Ectodermal cell (in vitro differentiated cells): ENCODE measurements around the gene MEF2A.
"Not testable (repeated sequence)": the region's sequence is repeated elsewhere in the genome, so short reads cannot be mapped to it uniquely, and the experiment has no call there.

ENCODE experiments used
- H3K27ac ChIP-seq: 2 replicates; pipeline ENCODE4 v1.7.0; 2013; ENCODE audit warnings: mild to moderate bottlenecking, low read depth, low read length; ENCODE audit not compliant: insufficient read depth, poor library complexity, severe bottlenecking
- H3K27me3 ChIP-seq: 2 replicates; pipeline ENCODE4 v1.7.0; 2013; ENCODE audit warnings: mild to moderate bottlenecking, low read length; ENCODE audit not compliant: insufficient read depth, control insufficient read depth, poor library complexity, severe bottlenecking
- H3K36me3 ChIP-seq: one replicate; pipeline ENCODE4 v1.7.0; 2013; ENCODE audit warnings: low read length; ENCODE audit not compliant: control insufficient read depth, insufficient read depth
- H3K4me1 ChIP-seq: one replicate; pipeline ENCODE4 v1.7.0; 2013; ENCODE audit warnings: low read length; ENCODE audit not compliant: control insufficient read depth, insufficient read depth
- H3K4me3 ChIP-seq: 2 replicates; pipeline ENCODE4 v1.7.0; 2013; ENCODE audit warnings: low read depth, low read length, control low read depth; ENCODE audit not compliant: insufficient read depth
- H3K9me3 ChIP-seq: 2 replicates; pipeline ENCODE4 v1.7.0; 2013; ENCODE audit warnings: mild to moderate bottlenecking, low read length, moderate library complexity; ENCODE audit not compliant: control insufficient read depth
- WGBS, 2 experiments: methylation state at CpG; one replicate each; pipeline ENCODE4 v1.1.7; 2013; ENCODE audit warnings: missing lambda C conversion rate in 2 of 2; 5-methylcytosine and 5-hydroxymethylcytosine counted together

MEF2A gene

GRCh38 chr15:99732751-99733267, 167.0 kb downstream of the MEF2A start:
- Histone ChIP-seq H3K27ac (no peak overlapping the region), H3K4me3 (peak overlapping the region; percentile 83), H3K27me3 (peaks cover 19% of the 10 kb centered on the region), H3K9me3 (no peaks in the 10 kb centered on the region), H3K36me3 (peaks cover 11% of the 10 kb centered on the region), H3K4me1 (peaks cover 8% of the 10 kb centered on the region)
- whole genome bisulfite sequencing, 2 experiments = 0 to 1% methylated on average over 46 of the region's 46 CpGs

GRCh38 chr15:99733268-99734039, 167.7 kb downstream of the MEF2A start, which contains the start of gene LYSMD4:
LYSMD4 (minus strand) TSS chr15:99733437; CDS start chr15:99731999, 1,438 bp downstream.
- Histone ChIP-seq H3K9me3 (no peaks in the 10 kb centered on the region), H3K36me3 (peaks cover 8% of the 10 kb centered on the region), H3K4me3 (peak within 1 kb of the TSS; percentile 83), H3K4me1 (peaks cover 8% of the 10 kb centered on the region), H3K27ac (peak within 1 kb of the TSS; percentile 3), H3K27me3 (peaks cover 19% of the 10 kb centered on the region)
- 15 to 16% methylated on average over 69 of the region's 69 CpGs for WGBS, 2 experiments

GRCh38 chr15:99734040-99734291, 168.2 kb downstream of the MEF2A start:
- H3K27ac ChIP-seq = peak overlapping the region; percentile 3

GRCh38 chr15:99734575-99734974, 168.8 kb downstream of the MEF2A start:
- H3K4me1 ChIP-seq = peaks cover 8% of the 10 kb centered on the region
- H3K4me3 ChIP-seq = no peak overlapping the region
- H3K36me3 ChIP-seq = no peaks in the 10 kb centered on the region
- H3K9me3 ChIP-seq = no peaks in the 10 kb centered on the region
- peaks cover 19% of the 10 kb centered on the region for H3K27me3 ChIP-seq
- 92 to 100% methylated on average over 1 of the region's 1 CpG for WGBS, 2 experiments
- no peak overlapping the region for H3K27ac ChIP-seq

More at GRCh38 chr15:99734040-99734291, 168.2 kb downstream of the MEF2A start:
- H3K4me1 ChIP-seq, H3K9me3 ChIP-seq, H3K36me3 ChIP-seq: not testable (repeated sequence)
- H3K27me3 ChIP-seq = peaks cover 19% of the 10 kb centered on the region
- 94 to 97% methylated on average over 12 to 13 of the region's 13 CpGs for WGBS, 2 experiments
- H3K4me3 ChIP-seq = peak overlapping the region; percentile 83

GRCh38 chr15:99735868-99736267, 170.1 kb downstream of the MEF2A start:
- Histone ChIP-seq H3K9me3 (no peaks in the 10 kb centered on the region), H3K36me3 (no peaks in the 10 kb centered on the region), H3K27me3 (peaks cover 19% of the 10 kb centered on the region), H3K4me1 (peaks cover 8% of the 10 kb centered on the region), H3K4me3 (no peak overlapping the region), H3K27ac (no peak overlapping the region)
- 91 to 96% methylated on average over 4 of the region's 4 CpGs for WGBS, 2 experiments

- Histone ChIP-seq H3K36me3 (no peaks in the 10 kb centered on the region), H3K27me3 (peaks cover 11% of the 10 kb centered on the region), H3K4me1 (peaks cover 3% of the 10 kb centered on the region), H3K9me3 (no peaks in the 10 kb centered on the region), H3K27ac (no peak overlapping the region), H3K4me3 (no peak overlapping the region)
- 94% methylated on average over 2 of the region's 2 CpGs for WGBS, 2 experiments
Observed at GRCh38 chr15:99736702-99737101, 170.9 kb downstream of the MEF2A start.

GRCh38 chr15:99738021-99738847, 172.4 kb downstream of the MEF2A start:
- WGBS, 2 experiments = 82 to 89% methylated on average over 7 of the region's 7 CpGs
- Histone ChIP-seq H3K4me3 (no peak overlapping the region), H3K4me1 (no peaks in the 10 kb centered on the region), H3K27ac (no peak overlapping the region), H3K27me3 (no peaks in the 10 kb centered on the region), H3K36me3 (no peaks in the 10 kb centered on the region), H3K9me3 (no peaks in the 10 kb centered on the region)

GRCh38 chr15:99741835-99742234, 176.1 kb downstream of the MEF2A start:
- 93 to 96% methylated on average over 2 of the region's 2 CpGs for WGBS, 2 experiments
- Histone ChIP-seq H3K4me1 (no peaks in the 10 kb centered on the region), H3K27me3 (no peaks in the 10 kb centered on the region), H3K36me3 (no peaks in the 10 kb centered on the region), H3K27ac (no peak overlapping the region), H3K4me3 (no peak overlapping the region), H3K9me3 (no peaks in the 10 kb centered on the region)

GRCh38 chr15:99744142-99744541, 178.4 kb downstream of the MEF2A start:
- Histone ChIP-seq H3K36me3 (no peaks in the 10 kb centered on the region), H3K27ac (no peak overlapping the region), H3K4me3 (no peak overlapping the region), H3K27me3 (no peaks in the 10 kb centered on the region), H3K4me1 (no peaks in the 10 kb centered on the region), H3K9me3 (no peaks in the 10 kb centered on the region)
- 89 to 92% methylated on average over 7 of the region's 7 CpGs for WGBS, 2 experiments

GRCh38 chr15:99745370-99746086, 179.7 kb downstream of the MEF2A start:
- Histone ChIP-seq H3K36me3 (no peaks in the 10 kb centered on the region), H3K4me1 (no peaks in the 10 kb centered on the region), H3K9me3 (no peaks in the 10 kb centered on the region), H3K27me3 (no peaks in the 10 kb centered on the region), H3K27ac (no peak overlapping the region), H3K4me3 (no peak overlapping the region)
- 95% methylated on average over 9 of the region's 9 CpGs for WGBS, 2 experiments
